NCI-H1092 (cell line): ENCODE measurements around the gene STK24.

ENCODE experiments used
- DNase-seq: peaks from one replicate; lab custom pipeline; 2025; lab: John Stamatoyannopoulos, UW

Gene STK24

DNA sequence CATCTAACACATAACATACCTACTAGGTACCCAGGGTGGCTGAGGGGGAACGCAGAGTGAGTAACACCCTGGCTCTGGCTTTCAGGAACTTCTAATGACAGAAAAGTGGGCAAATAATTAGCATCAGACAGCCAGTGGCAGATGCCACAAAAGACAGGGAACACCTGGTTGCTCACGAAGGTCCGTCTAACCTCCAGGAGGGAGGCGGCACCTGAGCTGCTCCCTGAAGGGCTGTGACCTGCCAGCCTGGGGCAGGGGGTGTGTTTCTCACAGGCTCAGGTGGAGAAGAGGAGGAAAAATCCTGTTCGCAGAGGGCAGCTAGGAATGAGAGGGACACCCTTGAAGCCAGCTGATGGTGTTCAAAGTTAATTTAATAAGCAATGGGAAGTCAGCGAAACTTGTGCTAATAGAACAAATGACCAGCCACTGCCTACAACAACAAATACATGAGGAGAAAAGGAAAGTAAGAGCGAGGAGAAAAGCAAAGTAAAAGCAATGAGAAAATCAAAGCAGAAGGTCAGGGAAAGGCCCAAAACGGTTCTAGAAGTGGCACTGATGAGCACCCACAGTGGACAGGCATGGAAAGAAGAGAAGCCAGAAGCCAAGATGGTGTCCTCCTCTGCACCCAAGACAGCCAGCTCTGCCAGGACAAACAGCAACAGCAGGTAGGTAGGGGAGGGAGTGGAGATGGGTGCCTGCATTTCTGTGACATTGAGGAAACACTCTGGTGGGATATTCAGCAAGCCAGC is 87.3 kb downstream of the STK24 start:
- no peak for DNase-seq

DNA sequence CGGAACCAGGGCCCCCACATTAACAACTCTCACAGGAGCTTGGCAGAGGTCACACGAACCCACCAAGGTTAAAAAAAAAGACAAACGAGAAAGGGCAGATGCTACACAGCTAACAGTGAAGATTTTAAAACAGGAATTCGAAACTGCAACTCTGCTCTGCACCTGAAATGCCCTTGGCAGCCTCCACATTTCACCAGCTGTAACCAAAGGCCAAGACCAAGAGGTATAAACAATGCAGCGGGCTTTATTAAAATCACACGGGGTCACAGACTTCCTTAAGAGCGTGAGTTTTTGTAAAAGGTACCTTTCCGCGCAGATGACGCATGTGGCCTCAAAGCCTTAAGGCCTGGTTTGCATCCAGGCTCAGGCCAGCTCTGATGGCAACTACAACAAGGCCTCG is 88.2 kb downstream of the STK24 start:
- no peak for DNase-seq

DNA sequence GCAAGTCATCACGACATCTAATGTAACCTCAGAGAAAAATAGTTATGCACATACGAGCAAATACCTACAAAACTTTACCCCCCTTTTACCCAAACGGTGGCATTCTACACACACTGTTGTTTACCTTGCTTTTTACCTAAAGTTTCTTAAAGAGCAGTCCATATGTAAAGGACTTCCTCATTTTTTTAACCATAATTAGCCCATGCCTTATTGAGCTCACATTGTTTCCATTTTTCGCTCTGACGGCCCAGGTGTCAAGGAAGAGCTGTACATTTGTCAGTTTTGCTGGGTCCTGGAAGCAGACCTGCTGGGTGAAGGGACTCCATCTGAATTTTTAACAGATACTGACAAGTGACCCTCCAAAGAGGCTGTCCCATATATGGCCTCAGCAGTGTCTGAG is 89.4 kb downstream of the STK24 start:
- DNase-seq = no peak

DNA sequence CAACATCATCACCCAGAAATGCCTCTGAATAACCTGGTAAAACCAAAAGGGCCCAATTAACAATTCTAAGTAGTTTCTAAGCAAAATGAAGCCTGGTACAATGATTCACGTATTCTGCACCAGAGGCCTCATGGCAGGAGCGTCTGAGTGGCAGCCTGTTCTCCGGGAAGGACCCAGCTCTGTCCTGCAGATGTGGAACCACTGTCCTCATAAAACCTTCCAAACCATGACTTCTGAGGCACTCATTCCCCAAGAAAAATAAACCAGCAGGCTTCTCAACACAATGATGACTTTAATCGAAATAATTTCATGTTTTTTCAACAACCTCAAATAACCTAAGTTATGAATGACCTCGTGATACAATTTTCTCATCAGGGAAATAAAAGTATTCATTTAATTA is 89.9 kb downstream of the STK24 start:
- no peak for DNase-seq

DNA sequence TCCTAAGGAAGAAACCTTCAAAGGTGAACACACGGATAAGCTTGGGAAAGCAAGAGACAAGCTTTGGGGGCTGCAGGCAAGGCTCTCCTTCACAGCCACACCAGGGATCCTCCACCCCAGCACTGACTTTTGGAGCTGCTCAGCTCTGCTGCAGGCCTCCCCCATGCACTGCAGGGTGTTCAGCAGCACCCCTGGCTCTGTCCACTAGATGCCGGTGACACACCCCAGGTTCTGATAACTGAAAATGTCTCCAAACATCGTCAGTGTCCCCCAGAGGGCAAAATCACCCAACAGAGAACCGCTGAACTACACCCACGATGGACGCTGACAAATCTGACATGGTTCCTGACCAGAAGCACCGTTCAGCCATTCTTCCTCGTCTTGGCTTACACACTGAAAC is 90.5 kb downstream of the STK24 start:
- no peak for DNase-seq

DNA sequence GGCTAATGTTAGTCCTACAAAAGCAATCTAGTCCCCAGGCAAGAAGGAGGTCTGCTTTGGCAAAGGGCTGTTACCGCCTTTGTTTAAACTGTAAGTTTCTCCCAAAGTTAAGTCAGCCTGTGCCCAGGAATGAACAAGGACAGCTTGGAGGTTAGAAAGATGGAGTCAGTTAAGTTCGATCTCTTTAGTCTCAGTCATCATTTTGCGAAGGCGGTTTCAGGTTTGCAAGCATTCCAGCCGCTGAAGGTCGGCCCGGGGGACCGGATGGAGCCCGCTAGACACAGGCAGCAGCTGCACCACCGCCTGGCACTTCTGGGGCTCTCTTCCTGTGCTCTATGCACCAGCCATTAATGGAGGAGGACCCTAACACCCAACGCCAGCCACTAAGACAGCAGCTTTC is 91.3 kb downstream of the STK24 start:
- no peak for DNase-seq

DNA sequence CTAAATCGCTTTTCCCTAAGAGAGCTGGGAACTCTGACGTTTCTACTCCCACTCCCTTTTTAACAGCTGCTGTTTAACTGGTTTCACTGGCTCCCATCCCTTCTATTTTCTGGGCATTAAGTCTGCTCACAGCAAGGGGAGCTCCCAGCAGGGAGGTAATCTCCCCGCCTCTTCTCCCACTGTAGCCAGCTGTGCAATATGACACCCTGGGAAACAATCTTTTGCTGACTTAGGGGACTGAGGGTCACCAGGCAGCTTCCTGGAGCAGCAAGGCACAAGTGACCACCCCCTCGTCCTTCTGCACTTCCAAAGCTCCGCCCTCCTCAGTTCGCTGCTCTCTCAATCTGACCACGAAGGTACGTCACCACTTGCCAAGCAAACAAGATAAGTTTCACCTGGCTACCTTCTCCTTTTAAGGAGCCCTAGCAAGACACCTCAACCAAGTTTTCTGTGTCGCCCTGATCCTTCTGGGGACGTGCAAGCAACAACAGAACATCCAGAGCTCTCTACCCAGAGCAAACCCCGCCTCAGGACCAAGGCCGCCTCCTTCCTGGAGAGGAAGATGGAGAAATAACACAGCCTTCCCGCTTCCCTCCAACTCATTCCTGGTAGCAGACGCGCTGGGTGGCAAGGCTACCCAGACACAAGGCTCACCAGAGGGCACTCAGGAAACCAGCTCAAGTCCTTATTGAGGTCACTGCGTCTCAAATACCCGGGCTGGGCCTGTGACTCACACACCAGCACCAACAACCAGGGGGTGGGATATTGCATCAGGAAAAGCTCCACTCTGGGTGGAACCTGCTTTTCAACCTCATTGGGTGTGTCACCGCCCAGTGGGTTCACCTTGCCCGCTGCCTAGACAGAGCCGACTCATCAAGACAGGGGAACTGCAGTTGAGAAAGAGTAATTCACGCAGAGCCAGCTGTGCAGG is 92.4 kb downstream of the STK24 start:
- peak; percentile 34 for DNase-seq

DNA sequence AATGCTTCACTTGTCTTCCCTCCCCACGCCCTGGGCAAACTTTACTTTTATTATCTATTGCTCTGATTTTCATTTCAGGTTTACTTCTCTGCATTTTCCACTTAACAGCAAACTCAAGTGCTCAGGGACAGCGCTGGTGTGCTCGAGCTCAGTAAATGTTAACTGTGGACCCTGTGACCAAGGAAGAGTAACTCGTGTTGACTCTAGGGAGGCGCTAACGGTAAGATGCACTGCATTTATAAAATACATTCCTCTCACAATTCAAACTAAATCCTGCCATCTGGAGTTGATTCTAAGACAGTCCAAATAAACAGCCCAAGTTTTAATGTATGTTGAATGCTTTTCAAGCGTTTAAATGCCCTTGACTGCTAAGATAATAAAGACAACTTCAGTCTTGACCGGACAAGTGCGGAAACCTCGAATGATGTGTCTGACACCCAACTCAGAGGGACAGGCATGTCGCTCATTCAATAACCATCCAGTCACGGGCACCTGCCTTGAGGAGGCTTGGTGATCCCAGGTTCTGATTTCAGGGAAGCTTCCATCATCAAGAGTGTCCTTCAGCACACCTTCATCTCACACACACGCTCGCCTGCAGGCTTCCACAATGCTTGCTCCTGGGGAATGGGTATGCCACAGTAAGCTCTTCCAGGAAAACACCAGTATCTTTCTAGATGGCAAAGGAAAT is 93.2 kb downstream of the STK24 start:
- DNase-seq = no peak

DNA sequence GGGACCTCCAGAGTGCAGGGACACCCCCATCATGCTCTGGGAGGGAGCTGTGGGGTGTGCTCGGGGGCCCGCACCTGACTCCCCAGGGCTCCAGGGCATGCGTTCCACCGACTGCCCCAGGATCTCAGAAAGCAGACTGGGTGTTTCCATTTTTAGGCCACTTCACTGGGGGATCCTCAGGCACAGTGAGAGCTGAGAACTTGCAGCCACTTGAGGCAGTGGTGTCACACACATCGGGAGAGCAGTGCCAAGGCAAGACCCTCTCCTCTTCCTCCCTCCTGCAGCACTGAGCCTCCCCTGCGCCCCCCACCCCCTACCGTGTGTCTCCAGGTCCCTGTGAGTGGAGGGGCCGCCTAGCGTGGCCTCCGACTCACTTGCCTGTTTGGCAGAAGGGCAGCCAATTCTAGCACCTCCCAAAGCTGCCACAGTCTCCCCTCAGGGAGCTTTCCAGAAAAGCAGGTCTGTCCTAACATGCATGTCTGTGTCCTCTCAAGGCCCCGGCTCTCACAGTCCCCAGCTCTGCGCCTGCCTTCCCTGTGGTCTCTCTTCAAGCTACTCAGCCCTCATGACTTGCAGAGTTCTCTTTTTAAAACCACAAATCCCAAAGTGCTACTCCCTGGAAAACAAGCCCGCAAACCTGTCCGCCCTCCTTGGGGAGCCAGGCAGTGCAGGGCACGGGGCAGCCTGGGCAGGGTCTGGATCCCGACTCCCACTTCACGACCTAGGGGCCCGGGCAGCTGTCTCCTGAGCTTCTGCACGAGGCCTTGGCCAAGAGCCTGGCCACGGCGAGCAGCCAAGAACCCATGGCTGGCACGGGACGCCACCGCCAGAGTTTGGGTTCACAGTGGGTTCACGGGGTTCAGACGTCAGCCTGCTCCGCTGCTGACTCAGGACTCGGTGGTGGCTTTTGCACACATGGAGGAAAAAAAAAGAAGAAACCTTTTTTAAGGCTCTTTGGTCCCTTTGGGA is 94.1 kb downstream of the STK24 start:
- no peak for DNase-seq

DNA sequence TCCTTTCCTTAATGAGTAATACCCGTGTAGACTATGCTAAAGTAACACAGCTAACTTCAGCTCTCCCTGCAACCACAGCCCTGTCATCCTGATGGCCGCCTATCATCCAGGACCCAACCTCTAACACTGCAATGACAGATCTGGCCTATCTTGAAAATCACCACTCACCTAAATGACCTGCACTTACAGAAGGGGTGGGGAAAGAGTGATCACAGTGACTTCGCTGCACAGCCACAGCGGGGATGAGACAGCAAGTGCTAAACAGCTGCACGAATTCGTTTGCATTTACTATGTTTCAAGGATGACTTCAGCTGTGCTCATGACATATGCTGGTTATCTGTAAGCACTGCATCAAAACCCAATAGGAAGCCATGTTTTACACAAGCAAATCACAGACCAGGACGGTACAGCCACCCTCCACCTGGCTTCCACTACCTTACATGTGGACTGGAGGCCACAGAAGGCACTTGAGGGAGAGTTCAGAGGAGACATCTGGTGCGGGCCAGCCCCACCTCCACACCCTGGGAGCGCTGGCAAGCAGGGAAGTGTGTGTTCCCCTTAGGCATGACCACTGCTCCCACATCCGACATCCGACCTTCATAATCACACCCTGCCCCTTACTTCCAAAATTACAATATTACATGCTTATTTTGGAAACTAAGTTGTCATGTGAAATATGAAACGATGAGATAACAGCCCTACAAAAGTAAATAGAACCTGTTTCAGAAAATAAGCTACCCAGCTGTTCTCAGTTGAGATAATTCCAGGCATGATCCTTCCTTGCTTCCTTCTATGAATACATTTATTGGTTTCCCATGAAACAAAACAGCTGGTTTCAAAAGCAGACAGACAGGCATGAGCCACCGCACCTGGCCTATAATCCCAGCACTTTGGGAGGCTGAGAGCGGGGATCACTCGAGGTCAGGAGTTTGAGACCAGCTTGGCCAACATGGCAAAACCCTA is 95.7 kb downstream of the STK24 start:
- no peak for DNase-seq

DNA sequence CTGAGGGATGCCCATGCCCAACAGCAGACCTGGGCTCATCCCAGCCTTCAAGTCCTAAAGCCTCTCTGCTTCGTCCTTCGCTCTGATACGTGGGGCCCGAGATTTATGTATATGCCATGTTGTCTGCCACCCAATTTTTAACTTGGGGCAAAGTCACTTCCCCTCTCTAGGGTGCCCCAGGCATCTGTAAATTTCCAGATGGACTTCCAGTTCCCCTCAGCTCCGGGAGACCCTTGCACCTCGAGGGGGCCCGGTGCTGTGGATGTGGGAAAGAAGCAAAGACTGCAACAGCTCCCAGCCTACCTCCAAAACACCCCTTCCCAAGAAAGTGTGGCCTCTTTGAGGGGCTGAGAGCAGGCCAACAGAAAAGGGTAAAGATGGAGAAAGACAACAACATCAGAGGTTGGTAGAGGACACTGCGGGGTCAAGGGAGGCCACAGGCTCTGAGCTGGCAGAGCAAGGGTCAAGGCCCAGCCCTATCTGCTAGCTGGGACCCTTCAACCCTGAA is 97.4 kb downstream of the STK24 start:
- no peak for DNase-seq

DNA sequence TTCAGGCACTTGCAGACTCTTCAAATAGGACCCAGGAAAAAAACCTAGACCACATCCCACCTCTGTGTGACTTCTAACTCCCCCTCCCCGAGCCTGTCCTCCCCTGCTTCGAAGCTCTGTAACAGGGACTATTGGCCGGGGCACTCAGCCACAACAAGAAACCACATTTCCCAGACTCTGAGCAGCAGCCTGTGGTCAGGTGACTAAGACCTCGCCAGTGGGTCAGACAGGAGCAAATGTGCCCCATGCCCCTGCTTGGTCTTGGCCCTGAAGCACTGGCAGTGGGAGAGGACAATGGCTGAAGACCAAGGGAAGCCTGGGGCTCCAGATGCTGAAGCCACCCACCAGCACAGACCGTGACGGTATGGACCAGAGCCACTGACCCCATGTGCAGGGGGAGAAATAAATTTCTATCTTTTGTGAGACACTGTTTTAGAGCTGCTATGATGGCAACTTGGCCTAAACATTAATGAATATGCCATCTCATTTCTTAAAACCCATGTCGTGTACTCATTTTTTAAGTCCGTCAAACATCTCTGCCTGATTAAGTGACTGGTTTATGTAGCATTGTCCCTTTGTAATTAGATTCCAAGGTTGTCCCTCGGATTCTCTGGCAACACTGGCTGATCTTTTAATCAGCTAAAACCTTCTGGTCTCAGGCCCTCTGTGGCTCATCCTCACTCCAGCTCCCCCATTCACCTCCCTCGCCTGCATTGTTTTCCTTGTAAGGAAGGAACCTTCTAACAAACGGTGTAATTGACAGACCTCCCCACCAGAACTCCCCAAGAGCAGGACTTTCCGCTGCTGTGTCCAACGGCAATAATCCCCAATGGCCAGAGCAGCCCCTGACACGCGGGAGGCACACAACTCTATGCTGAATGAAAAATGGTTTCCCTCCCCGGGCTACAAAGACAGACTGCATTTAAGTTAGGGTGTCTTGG is 98.4 kb downstream of the STK24 start:
- DNase-seq = no peak

DNA sequence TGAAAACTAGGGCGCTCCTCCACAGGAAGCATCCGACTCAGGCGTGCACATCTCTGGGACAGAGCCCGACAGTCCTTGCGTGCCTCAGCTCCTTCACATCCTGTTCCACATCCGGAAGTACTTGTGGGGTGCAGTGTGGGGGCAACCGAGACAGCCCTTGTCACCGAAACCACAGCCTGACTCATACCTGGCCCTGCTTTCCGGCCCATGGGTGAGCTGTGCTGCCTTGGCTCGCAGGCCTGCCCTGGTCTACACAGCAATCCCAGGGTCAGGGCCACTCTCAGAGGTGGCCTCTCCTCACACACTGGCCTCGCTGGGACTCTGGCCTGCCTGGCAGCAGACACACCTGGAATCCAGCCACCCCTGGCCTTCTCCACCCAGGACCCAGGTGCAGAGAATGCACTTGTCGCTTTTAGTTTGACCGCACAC is 100.4 kb downstream of the STK24 start:
- no peak for DNase-seq

DNA sequence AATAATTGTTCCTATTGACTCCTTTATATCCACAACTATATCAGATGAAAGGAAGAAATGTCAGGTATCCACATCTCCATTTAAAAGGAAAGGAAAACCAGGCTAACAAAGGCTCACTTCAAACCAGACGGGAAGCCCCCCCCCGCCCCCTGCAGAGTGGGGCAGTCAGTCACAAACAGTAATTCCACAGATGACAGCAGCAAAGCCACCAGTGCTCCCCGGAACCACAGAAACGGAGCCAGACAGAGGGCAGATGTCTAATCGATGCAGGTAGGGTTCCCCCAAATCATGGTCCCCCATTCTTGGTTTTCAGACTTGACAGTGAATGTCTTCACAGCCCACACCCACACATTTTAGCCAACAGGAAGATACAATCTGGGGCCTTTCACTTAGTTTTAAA is 100.8 kb downstream of the STK24 start:
- DNase-seq = no peak

DNA sequence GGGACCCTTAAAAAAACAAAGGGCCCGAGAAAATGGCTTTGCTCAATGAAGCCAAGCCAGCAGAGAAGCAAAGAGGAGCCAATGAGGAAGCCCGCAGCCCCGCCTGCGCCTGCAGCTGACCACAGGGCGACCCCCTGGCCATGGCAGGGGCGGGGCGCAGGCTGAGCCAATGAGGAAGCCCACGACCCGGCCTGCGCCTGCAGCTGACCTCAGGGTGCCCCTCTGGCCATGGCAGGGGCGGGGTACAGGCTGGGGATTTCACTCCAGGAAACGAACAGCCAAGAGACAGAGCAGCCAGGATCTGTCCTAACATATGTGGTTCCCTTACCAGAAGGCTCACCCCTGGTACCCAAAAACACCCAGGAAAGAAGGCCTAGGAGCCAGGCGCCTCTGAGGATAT is 101.4 kb downstream of the STK24 start:
- no peak for DNase-seq

DNA sequence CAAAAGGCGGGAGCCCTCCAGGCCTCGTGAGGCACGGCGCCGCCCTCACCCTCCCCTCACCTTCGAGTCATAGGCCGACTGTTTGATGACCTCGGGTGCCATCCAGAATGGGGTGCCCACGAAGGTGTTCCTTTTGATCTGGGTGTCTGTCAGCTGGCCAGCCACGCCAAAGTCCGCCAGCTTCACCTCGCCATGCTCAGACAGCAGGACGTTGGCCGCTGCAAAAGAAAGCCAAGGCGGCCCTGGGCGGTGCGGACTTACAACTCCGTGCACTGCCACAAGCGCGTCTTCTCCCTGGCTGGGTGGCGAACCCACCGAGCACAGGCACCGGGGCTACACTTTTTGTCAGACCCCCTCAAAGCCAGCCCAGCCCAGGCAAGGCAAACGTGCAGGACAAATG is 102.1 kb downstream of the STK24 start:
- no peak for DNase-seq

DNA sequence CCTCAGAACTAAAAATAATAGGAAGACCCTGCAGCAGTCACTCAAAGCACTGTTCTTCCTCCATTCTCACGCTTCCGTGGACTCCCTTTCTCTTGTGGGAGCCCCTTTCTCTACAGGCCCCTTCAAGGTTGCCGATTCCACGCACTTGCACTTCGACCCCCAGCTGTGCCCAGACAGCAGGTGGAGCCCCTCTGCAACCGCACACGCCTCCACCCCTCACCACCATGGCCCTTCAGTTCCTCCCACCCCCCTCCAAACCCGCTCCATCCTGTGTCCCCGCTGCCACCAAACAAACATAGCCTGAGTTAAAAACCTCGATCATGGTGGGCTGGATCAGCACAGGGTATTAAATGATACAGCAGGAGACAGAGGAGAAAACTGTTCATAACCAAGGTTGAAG is 102.6 kb downstream of the STK24 start:
- no peak for DNase-seq

DNA sequence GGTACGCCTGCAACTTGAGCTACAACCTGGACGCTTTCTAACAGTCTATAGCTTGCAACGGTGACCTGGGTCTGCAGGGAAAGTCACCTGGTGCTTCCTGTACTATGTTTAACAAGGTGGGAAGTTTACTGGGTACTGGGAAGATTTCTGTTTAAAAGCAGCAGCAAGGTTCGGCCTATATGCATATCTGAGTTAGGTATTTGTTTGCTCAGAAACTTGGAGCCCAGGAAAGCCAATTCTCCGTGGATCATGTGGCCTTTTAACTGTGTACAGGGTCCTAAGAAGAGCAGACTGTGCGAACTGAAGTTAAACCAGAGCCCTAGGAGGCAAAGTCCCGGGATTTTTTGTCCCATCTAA is 103.1 kb downstream of the STK24 start:
- DNase-seq = no peak

DNA sequence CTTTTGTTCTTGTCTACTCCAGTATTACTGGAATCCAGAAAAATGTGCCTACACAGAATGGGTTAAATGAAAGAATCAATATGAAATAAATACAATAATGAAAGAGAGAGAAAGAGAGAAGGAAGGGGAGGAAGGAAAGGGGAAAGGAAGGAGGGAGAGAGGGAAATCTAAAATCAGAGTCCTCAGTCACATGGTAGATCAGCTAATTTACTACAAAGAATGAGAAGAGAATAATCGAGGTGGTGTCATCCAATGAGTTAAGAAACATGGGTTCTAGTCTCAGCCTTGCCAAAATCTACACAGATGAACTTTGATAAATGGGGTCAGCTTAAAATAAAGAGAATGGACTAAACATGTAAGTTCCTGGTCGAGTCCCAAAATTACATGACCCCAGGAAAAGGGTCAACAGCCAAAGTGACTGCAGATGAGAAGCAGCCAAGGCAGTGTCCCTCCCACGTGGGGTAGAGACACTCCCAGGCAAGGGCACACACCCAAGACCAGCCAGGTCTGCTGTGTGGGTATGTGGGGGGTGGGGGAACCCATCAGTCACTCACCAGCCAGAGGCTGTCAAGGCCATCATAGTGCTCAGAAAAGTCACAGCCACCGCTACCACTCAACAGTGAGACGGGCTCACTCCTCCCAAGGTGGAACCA is 103.6 kb downstream of the STK24 start:
- no peak for DNase-seq
